GM19193 (cell line): ENCODE results near the gene KCNN2.

Source experiments
- POLR2A ChIP-seq: IDR thresholded peaks from 4 replicates; pipeline ENCODE4 v1.6.1; 2011; ENCODE audit not compliant: insufficient read depth, insufficient read length; ENCODE audit errors: extremely low read depth

KCNN2 gene

GRCh38 chr5:114390431-114390830 lies 28.6 kb downstream of the KCNN2 start:
- TF ChIP-seq POLR2A: no peak

- no peak for TF ChIP-seq POLR2A
Measured at GRCh38 chr5:114391321-114391720, 29.5 kb downstream of the KCNN2 start.

GRCh38 chr5:114393159-114393558 lies 31.3 kb downstream of the KCNN2 start:
- no peak for TF ChIP-seq POLR2A

- TF ChIP-seq POLR2A: no peak
Measured at GRCh38 chr5:114402206-114402605, 40.3 kb downstream of the KCNN2 start.

- no peak for TF ChIP-seq POLR2A
Measured at GRCh38 chr5:114407783-114408182, 45.9 kb downstream of the KCNN2 start.

GRCh38 chr5:114408847-114409246 lies 47.0 kb downstream of the KCNN2 start:
- no peak for TF ChIP-seq POLR2A

- no peak for TF ChIP-seq POLR2A
Measured at GRCh38 chr5:114411380-114411931, 49.6 kb downstream of the KCNN2 start.

GRCh38 chr5:114412510-114413171 lies 50.8 kb downstream of the KCNN2 start:
- TF ChIP-seq POLR2A: no peak

GRCh38 chr5:114415760-114416159 lies 53.9 kb downstream of the KCNN2 start:
- no peak for TF ChIP-seq POLR2A

GRCh38 chr5:114416254-114416653 lies 54.4 kb downstream of the KCNN2 start:
- TF ChIP-seq POLR2A: no peak

- TF ChIP-seq POLR2A: no peak
Measured at GRCh38 chr5:114417519-114417918, 55.6 kb downstream of the KCNN2 start.

GRCh38 chr5:114418176-114419066 lies 56.6 kb downstream of the KCNN2 start:
- TF ChIP-seq POLR2A: no peak

- no peak for TF ChIP-seq POLR2A
Measured at GRCh38 chr5:114419067-114419388, 57.2 kb downstream of the KCNN2 start.

- no peak for TF ChIP-seq POLR2A
Measured at GRCh38 chr5:114419959-114420358, 58.1 kb downstream of the KCNN2 start.

GRCh38 chr5:114427204-114427603 lies 65.3 kb downstream of the KCNN2 start:
- TF ChIP-seq POLR2A: no peak

- no peak for TF ChIP-seq POLR2A
Measured at GRCh38 chr5:114430532-114430931, 68.7 kb downstream of the KCNN2 start.
